GM23338 (cell line): ENCODE measurements around the gene IGSF8. TPM values are rescaled to one million over a fixed set of nuclear protein-coding genes. Genes with fewer than 3 reads are reported as not detected.

ENCODE experiments used
- ATAC-seq: fragments of 200-7000 bp; cut with Tn5 transposase; 3 replicates; pipeline ENCODE4 v1.9.1; 2020
- DNase-seq: peaks from one replicate; pipeline ENCODE4 v3.0.0-alpha.2; 2015; ENCODE audit warnings: low spot score
- H2AFZ ChIP-seq: fragments of 200-600 bp; sonication (generic); 2 replicates; pipeline ENCODE4 v1.8.0; 2016; ENCODE audit warnings: antibody characterized with exemption, mild to moderate bottlenecking, moderate library complexity
- H3F3A ChIP-seq: fragments of 200-600 bp; sonication (generic); replicated peaks from 2 replicates; pipeline ENCODE4 v1.8.0; 2017; ENCODE audit warnings: antibody characterized with exemption, mixed run types, low read depth
- H3K27ac ChIP-seq: fragments of 200-600 bp; sonication (generic); 2 replicates; pipeline ENCODE4 v1.6.1; 2016; ENCODE audit warnings: low read depth
- H3K27me3 ChIP-seq: fragments of 200-600 bp; sonication (generic); 2 replicates; pipeline ENCODE4 v1.8.0; 2016; ENCODE audit warnings: mild to moderate bottlenecking, mixed run types, moderate library complexity; ENCODE audit not compliant: insufficient read depth
- H3K36me3 ChIP-seq: fragments of 200-600 bp; sonication (generic); 2 replicates; pipeline ENCODE4 v1.8.0; 2016; ENCODE audit warnings: mild to moderate bottlenecking; ENCODE audit not compliant: insufficient read depth
- H3K4me1 ChIP-seq: fragments of 200-600 bp; sonication (generic); 2 replicates; pipeline ENCODE4 v1.8.0; 2016; ENCODE audit warnings: mild to moderate bottlenecking, moderate library complexity; ENCODE audit not compliant: insufficient read depth
- H3K4me2 ChIP-seq: fragments of 200-600 bp; sonication (generic); 2 replicates; pipeline ENCODE4 v1.7.1; 2017; ENCODE audit warnings: mixed run types
- H3K4me3 ChIP-seq: fragments of 200-600 bp; sonication (generic); 2 replicates; pipeline ENCODE4 v1.6.1; 2016; ENCODE audit warnings: mixed run types
- H3K79me2 ChIP-seq: fragments of 200-600 bp; sonication (generic); replicated peaks from 2 replicates; pipeline ENCODE4 v1.8.0; 2017; ENCODE audit warnings: mild to moderate bottlenecking; ENCODE audit not compliant: insufficient read depth
- H3K9me2 ChIP-seq: fragments of 200-600 bp; sonication (generic); 2 replicates; pipeline ENCODE4 v1.8.0; 2017; ENCODE audit not compliant: insufficient read depth
- H4K20me1 ChIP-seq: fragments of 200-600 bp; sonication (generic); replicated peaks from 2 replicates; pipeline ENCODE4 v1.8.0; 2017; ENCODE audit warnings: mild to moderate bottlenecking; ENCODE audit not compliant: insufficient read depth
- H3K27ac Mint-ChIP-seq: 2 replicates; pipeline ENCODE4 v1.8.0; 2020; ENCODE audit warnings: inconsistent platforms, mild to moderate bottlenecking, moderate library complexity, mixed read lengths
- H3K27me3 Mint-ChIP-seq: 3 replicates; pipeline ENCODE4 v1.8.0; 2022; ENCODE audit warnings: low read depth, mild to moderate bottlenecking, moderate library complexity, mixed read lengths, inconsistent platforms; ENCODE audit not compliant: insufficient read depth, poor library complexity
- H3K36me3 Mint-ChIP-seq: 3 replicates; pipeline ENCODE4 v1.8.0; 2021; ENCODE audit warnings: low read depth, mild to moderate bottlenecking, inconsistent platforms, moderate library complexity, mixed read lengths
- H3K4me1 Mint-ChIP-seq: 3 replicates; pipeline ENCODE4 v1.8.0; 2020; ENCODE audit warnings: mild to moderate bottlenecking, inconsistent platforms, mixed read lengths
- H3K4me3 Mint-ChIP-seq: 3 replicates; pipeline ENCODE4 v1.8.0; 2021; ENCODE audit warnings: moderate library complexity, mild to moderate bottlenecking, inconsistent platforms, mixed read lengths
- H3K9me3 Mint-ChIP-seq: 3 replicates; pipeline ENCODE4 v1.8.0; 2020; ENCODE audit warnings: moderate library complexity, mild to moderate bottlenecking, inconsistent platforms, mixed read lengths
- CREB1 ChIP-seq: fragments of 250-450 bp; sonication (Bioruptor Pico); IDR thresholded peaks from 2 replicates; pipeline ENCODE4 v1.5.0; 2020; ENCODE audit warnings: low read depth, mild to moderate bottlenecking, moderate library complexity
- EZH2 ChIP-seq: fragments of 200-600 bp; sonication (generic); IDR thresholded peaks from one replicate; pipeline ENCODE4 v1.8.0; 2017; ENCODE audit warnings: antibody characterized with exemption, mild to moderate bottlenecking, low read depth; ENCODE audit not compliant: unreplicated experiment
- EZH2phosphoT487 ChIP-seq: fragments of 200-600 bp; sonication (generic); IDR thresholded peaks from one replicate; pipeline ENCODE4 v1.8.1; 2018; ENCODE audit warnings: antibody characterized with exemption; ENCODE audit not compliant: unreplicated experiment
- JUNB ChIP-seq: IDR thresholded peaks from one replicate; pipeline ENCODE4 v1.6.1; 2016; ENCODE audit warnings: antibody characterized with exemption; ENCODE audit not compliant: unreplicated experiment
- NANOG ChIP-seq: IDR thresholded peaks from 2 replicates; pipeline ENCODE4 v1.6.1; 2016; ENCODE audit warnings: antibody characterized with exemption, borderline replicate concordance
- POLR2AphosphoS5 ChIP-seq: IDR thresholded peaks from 2 replicates; pipeline ENCODE4 v1.6.1; 2016; ENCODE audit warnings: antibody characterized with exemption, low read depth
- STAT1 ChIP-seq: IDR thresholded peaks from one replicate; pipeline ENCODE4 v1.6.1; 2016; ENCODE audit warnings: antibody characterized with exemption; ENCODE audit not compliant: unreplicated experiment
- ZNF114 ChIP-seq: fragments of 250-450 bp; sonication (Bioruptor Pico); IDR thresholded peaks from 2 replicates; pipeline ENCODE4 v1.5.0; 2020; ENCODE audit warnings: mild to moderate bottlenecking, moderate library complexity
- ZNF331 ChIP-seq: fragments of 250-450 bp; sonication (Bioruptor Pico); IDR thresholded peaks from 2 replicates; pipeline ENCODE4 v1.5.0; 2020; ENCODE audit warnings: low read depth, mild to moderate bottlenecking, moderate library complexity
- polyA plus RNA-seq: library from polyadenylated mRNA; unstranded; fragments of >200 nt; fragmentation: Nextera tagmentation; extraction: Ambion mirVana; gene quantifications from 2 replicates; pipeline ENCODE4 v1.2.1, GENCODE V29; 2016
- total RNA-seq: library from RNA; depleted of rRNA; stranded (reverse); fragments of >200 nt; shearing (Covaris generic); gene quantifications from 2 replicates; pipeline ENCODE4 v1.2.3, GENCODE V29; 2014
- TF ChIP-seq, protein P1 (sequence below): IDR thresholded peaks from 2 replicates; pipeline ENCODE4 v1.6.1; 2016; ENCODE audit warnings: antibody characterized with exemption
- TF ChIP-seq, protein P2 (sequence below), 2 experiments: fragments of 200-600 bp in 1 of 2; sonication (generic) in 1 of 2; conservative IDR thresholded peaks; 2 replicates each; pipeline versions ENCODE4 v1.5.1 to v1.6.1; 2016 to 2017; ENCODE audit warnings: antibody characterized with exemption in 2 of 2, low read depth in 2 of 2, mild to moderate bottlenecking in 2 of 2, moderate library complexity in 1 of 2
- TF ChIP-seq, protein P3 (sequence below): IDR thresholded peaks from one replicate; pipeline ENCODE4 v1.6.1; 2018; ENCODE audit warnings: antibody characterized with exemption; ENCODE audit not compliant: unreplicated experiment
- TF ChIP-seq, protein P4 (sequence below): fragments of 250-450 bp; sonication (Bioruptor Pico); IDR thresholded peaks from 2 replicates; pipeline ENCODE4 v1.5.0; 2020; ENCODE audit warnings: mild to moderate bottlenecking, moderate library complexity

IGSF8 gene
- total and polyA plus RNA-seq, 2 experiments from 2014 or later = 38.4 to 120 TPM

DNA sequence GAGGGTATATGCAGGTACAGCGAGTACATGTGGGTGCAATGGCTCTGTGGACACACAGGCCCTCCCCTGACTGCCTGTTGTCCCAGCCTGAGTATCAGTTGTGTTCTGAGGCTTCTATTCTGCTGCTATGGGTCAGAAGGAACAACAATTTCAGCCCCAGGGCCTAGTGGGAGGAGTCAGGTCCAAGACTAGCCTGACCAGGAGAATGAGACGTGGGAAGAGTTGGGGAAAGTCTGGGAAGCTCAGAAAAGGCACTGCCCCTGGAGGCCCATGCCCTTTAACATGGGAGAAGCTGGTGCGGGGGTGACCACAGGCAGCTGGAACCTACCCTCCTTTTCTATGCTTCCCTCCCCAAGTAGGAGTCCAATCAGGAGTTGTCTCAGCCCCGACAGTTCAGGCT, 7.7 kb downstream of the IGSF8 start:
- no peaks in the 10 kb centered on the region for H3F3A ChIP-seq
- Mint-ChIP-seq H3K27ac (no peak overlapping the region), H3K36me3 (peaks cover 36% of the 10 kb centered on the region), H3K9me3 (no peaks in the 10 kb centered on the region), H3K4me1 (peaks cover 23% of the 10 kb centered on the region), H3K4me3 (no peak overlapping the region), H3K27me3 (peaks cover 10% of the 10 kb centered on the region)
- H2AFZ ChIP-seq = no peak overlapping the region
- ATAC-seq (no peak), DNase-seq (no peak)
- H3K4me1 ChIP-seq = peaks cover 12% of the 10 kb centered on the region
- H3K27me3 ChIP-seq = no peaks in the 10 kb centered on the region
- H3K4me2 ChIP-seq = no peak overlapping the region
- H3K27ac ChIP-seq = no peak overlapping the region
- TF ChIP-seq STAT1 (no peak), ZNF114 (no peak), ZNF331 (CRISPR knock-in tag) (no peak), NANOG (no peak), EZH2phosphoT487 (no peak), JUNB (no peak), CREB1 (no peak), EZH2 (no peak), POLR2AphosphoS5 (no peak)
- TF ChIP-seq, protein P1, sequence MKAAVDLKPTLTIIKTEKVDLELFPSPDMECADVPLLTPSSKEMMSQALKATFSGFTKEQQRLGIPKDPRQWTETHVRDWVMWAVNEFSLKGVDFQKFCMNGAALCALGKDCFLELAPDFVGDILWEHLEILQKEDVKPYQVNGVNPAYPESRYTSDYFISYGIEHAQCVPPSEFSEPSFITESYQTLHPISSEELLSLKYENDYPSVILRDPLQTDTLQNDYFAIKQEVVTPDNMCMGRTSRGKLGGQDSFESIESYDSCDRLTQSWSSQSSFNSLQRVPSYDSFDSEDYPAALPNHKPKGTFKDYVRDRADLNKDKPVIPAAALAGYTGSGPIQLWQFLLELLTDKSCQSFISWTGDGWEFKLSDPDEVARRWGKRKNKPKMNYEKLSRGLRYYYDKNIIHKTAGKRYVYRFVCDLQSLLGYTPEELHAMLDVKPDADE = no peak
- TF ChIP-seq, protein P2, sequence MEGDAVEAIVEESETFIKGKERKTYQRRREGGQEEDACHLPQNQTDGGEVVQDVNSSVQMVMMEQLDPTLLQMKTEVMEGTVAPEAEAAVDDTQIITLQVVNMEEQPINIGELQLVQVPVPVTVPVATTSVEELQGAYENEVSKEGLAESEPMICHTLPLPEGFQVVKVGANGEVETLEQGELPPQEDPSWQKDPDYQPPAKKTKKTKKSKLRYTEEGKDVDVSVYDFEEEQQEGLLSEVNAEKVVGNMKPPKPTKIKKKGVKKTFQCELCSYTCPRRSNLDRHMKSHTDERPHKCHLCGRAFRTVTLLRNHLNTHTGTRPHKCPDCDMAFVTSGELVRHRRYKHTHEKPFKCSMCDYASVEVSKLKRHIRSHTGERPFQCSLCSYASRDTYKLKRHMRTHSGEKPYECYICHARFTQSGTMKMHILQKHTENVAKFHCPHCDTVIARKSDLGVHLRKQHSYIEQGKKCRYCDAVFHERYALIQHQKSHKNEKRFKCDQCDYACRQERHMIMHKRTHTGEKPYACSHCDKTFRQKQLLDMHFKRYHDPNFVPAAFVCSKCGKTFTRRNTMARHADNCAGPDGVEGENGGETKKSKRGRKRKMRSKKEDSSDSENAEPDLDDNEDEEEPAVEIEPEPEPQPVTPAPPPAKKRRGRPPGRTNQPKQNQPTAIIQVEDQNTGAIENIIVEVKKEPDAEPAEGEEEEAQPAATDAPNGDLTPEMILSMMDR (conservative IDR thresholded peaks at IDR 0.05; ENCODE audit: low read depth in 2 of 2) = no peak
- TF ChIP-seq, protein P3, sequence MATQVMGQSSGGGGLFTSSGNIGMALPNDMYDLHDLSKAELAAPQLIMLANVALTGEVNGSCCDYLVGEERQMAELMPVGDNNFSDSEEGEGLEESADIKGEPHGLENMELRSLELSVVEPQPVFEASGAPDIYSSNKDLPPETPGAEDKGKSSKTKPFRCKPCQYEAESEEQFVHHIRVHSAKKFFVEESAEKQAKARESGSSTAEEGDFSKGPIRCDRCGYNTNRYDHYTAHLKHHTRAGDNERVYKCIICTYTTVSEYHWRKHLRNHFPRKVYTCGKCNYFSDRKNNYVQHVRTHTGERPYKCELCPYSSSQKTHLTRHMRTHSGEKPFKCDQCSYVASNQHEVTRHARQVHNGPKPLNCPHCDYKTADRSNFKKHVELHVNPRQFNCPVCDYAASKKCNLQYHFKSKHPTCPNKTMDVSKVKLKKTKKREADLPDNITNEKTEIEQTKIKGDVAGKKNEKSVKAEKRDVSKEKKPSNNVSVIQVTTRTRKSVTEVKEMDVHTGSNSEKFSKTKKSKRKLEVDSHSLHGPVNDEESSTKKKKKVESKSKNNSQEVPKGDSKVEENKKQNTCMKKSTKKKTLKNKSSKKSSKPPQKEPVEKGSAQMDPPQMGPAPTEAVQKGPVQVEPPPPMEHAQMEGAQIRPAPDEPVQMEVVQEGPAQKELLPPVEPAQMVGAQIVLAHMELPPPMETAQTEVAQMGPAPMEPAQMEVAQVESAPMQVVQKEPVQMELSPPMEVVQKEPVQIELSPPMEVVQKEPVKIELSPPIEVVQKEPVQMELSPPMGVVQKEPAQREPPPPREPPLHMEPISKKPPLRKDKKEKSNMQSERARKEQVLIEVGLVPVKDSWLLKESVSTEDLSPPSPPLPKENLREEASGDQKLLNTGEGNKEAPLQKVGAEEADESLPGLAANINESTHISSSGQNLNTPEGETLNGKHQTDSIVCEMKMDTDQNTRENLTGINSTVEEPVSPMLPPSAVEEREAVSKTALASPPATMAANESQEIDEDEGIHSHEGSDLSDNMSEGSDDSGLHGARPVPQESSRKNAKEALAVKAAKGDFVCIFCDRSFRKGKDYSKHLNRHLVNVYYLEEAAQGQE = no peak
- TF ChIP-seq, protein P4, sequence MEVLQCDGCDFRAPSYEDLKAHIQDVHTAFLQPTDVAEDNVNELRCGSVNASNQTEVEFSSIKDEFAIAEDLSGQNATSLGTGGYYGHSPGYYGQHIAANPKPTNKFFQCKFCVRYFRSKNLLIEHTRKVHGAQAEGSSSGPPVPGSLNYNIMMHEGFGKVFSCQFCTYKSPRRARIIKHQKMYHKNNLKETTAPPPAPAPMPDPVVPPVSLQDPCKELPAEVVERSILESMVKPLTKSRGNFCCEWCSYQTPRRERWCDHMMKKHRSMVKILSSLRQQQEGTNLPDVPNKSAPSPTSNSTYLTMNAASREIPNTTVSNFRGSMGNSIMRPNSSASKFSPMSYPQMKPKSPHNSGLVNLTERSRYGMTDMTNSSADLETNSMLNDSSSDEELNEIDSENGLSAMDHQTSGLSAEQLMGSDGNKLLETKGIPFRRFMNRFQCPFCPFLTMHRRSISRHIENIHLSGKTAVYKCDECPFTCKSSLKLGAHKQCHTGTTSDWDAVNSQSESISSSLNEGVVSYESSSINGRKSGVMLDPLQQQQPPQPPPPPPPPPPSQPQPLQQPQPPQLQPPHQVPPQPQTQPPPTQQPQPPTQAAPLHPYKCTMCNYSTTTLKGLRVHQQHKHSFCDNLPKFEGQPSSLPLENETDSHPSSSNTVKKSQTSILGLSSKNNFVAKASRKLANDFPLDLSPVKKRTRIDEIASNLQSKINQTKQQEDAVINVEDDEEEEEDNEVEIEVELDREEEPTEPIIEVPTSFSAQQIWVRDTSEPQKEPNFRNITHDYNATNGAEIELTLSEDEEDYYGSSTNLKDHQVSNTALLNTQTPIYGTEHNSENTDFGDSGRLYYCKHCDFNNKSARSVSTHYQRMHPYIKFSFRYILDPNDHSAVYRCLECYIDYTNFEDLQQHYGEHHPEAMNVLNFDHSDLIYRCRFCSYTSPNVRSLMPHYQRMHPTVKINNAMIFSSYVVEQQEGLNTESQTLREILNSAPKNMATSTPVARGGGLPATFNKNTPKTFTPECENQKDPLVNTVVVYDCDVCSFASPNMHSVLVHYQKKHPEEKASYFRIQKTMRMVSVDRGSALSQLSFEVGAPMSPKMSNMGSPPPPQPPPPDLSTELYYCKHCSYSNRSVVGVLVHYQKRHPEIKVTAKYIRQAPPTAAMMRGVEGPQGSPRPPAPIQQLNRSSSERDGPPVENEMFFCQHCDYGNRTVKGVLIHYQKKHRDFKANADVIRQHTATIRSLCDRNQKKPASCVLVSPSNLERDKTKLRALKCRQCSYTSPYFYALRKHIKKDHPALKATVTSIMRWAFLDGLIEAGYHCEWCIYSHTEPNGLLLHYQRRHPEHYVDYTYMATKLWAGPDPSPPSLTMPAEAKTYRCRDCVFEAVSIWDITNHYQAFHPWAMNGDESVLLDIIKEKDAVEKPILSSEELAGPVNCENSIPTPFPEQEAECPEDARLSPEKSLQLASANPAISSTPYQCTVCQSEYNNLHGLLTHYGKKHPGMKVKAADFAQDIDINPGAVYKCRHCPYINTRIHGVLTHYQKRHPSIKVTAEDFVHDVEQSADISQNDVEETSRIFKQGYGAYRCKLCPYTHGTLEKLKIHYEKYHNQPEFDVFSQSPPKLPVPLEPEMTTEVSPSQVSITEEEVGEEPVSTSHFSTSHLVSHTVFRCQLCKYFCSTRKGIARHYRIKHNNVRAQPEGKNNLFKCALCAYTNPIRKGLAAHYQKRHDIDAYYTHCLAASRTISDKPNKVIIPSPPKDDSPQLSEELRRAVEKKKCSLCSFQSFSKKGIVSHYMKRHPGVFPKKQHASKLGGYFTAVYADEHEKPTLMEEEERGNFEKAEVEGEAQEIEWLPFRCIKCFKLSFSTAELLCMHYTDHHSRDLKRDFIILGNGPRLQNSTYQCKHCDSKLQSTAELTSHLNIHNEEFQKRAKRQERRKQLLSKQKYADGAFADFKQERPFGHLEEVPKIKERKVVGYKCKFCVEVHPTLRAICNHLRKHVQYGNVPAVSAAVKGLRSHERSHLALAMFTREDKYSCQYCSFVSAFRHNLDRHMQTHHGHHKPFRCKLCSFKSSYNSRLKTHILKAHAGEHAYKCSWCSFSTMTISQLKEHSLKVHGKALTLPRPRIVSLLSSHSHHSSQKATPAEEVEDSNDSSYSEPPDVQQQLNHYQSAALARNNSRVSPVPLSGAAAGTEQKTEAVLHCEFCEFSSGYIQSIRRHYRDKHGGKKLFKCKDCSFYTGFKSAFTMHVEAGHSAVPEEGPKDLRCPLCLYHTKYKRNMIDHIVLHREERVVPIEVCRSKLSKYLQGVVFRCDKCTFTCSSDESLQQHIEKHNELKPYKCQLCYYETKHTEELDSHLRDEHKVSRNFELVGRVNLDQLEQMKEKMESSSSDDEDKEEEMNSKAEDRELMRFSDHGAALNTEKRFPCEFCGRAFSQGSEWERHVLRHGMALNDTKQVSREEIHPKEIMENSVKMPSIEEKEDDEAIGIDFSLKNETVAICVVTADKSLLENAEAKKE (CRISPR knock-in tag) = no peak
- peaks cover 18% of the 10 kb centered on the region; the same call in 1 of the 2 replicates for H3K79me2 ChIP-seq
- no peaks in the 10 kb centered on the region; the same call in 1 of the 2 replicates for H4K20me1 ChIP-seq
- no peaks in the 10 kb centered on the region for H3K9me2 ChIP-seq
- peaks cover 7% of the 10 kb centered on the region for H3K36me3 ChIP-seq
- H3K4me3 ChIP-seq = no peak overlapping the region
